Embryonic facial prominence (tissue), 1 donor: ENCODE results near the gene SUPT7L.
"Not testable (repeated sequence)": the region's sequence is repeated elsewhere in the genome, so short reads cannot be mapped to it uniquely, and the experiment has no call there.

Source experiments
- DNase-seq: peaks from one replicate; pipeline ENCODE4 v3.0.0-alpha.2; 2016; ENCODE audit errors: extremely low spot score

SUPT7L gene

GRCh38 chr2:27685577-27685976 lies 22.2 kb upstream of the SUPT7L start:
- DNase-seq, result no peak

- not testable (repeated sequence) for DNase-seq
These were observed 21.6 kb upstream of the SUPT7L start for GRCh38 chr2:27685006-27685405.

- DNase-seq, result peak; percentile 20
These were observed 20.1 kb upstream of the SUPT7L start for GRCh38 chr2:27683390-27684071.

GRCh38 chr2:27682334-27682771 lies 18.9 kb upstream of the SUPT7L start:
- not testable (repeated sequence) for DNase-seq

DNA sequence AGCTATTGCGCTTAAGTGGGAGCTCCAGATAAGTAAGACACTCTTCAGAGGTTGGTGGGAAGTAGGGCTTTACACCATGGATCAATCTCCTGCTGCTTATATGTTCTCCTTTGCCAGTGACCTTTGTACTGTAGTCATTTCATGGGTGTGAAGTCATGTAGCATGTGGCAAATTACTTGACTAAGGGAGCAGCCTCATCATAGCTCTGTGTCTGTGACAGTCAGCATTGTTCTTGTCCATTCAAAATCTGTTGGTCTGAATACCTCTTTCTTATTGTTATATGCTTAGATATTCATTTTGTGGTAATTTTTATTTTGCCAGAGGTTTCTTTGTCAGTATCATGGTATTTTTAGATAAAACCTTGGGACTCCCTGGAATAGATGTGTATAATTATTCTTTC lies 18.4 kb upstream of the SUPT7L start:
- no peak for DNase-seq

GRCh38 chr2:27680571-27680970 lies 17.2 kb upstream of the SUPT7L start:
- DNase-seq, result no peak

- DNase-seq, result no peak
These were observed 9.5 kb upstream of the SUPT7L start for GRCh38 chr2:27672723-27673486.

DNA sequence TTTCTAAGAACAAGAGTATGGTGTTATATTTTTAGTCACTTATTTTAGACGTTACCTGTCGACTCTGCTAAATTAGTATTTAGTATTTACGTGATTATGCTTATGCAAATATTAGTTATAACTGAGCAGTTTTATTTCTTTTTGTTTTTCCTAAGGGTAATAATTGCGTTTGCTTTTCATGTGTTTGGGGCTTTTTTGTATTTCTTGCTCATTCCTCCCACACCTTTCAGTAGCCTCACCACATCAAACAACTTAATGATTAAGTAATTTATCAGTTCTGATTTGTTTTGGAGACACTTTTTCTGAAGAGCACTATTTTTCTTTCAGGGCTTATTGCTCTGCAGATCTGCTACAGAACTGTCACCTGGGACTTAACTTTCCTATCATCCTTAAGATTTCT lies 7.8 kb upstream of the SUPT7L start:
- DNase-seq, result no peak

DNA sequence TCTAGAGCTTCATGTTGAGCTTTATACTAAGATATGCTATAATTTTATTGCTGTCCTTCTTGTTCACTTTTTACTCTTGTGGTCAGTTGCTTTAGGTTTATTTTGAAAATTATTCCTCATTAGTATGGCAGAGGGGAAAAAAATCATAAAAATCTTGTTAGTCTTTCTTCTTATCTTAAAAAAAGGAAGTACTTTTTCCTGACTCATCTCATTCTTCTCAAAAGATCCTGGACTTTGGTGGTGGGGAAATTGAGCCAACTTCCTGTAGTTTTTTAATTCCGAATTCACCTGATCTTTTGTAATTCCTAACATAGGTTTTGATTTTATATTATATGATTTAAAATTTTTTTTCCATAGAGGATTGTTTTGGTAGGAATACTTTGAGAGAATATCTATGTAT lies 4.0 kb upstream of the SUPT7L start:
- no peak for DNase-seq

DNA sequence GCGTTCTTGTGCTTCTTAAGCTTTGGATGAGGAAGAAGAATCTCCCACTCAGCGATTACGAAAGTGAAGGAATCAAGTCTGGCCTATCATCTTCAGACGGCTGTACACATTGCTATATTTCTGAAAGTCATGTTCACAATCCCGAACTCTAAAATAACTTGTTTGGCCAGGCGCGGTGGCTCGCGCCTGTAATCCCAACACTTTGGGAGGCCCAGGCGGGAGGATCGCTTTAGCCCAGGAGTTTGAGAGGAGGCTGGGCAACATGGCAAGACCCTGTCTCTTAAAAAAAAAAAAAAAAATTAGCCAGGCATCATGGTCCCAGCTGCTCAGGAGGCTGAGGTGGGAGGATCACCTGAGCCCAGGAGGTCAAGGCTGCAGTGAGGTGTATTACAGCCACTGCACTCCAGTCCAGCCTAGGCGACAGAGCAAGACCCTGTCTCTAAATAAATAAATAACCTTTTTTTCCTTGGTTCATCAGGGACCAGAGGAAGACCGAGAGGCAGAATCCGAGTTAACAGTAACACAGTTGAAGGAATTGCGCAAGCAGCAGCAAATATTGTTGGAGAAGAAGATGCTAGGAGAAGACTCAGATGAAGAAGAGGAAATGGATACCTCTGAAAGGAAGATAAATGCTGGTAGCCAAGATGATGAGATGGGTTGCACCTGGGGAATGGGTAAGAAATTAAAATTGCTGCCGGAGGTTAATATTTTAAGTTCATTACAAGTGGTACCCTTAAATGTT lies 1.4 kb upstream of the SUPT7L start:
- DNase-seq, result no peak

DNA sequence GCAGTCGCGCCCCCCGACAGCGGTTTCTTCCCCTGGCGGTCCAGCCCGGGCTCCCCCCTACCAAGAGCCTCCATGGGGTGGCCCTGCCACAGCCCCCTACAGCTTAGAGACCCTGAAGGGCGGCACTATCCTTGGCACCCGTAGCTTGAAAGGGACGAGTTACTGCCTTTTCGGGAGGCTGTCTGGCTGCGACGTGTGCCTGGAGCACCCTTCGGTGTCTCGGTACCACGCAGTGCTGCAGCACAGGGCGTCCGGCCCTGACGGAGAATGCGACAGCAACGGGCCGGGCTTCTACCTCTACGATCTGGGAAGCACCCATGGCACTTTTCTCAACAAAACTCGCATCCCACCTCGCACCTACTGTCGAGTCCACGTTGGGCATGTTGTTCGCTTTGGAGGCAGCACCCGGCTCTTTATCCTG lies 750 bp upstream of the SUPT7L start:
- DNase-seq, result no peak

DNA sequence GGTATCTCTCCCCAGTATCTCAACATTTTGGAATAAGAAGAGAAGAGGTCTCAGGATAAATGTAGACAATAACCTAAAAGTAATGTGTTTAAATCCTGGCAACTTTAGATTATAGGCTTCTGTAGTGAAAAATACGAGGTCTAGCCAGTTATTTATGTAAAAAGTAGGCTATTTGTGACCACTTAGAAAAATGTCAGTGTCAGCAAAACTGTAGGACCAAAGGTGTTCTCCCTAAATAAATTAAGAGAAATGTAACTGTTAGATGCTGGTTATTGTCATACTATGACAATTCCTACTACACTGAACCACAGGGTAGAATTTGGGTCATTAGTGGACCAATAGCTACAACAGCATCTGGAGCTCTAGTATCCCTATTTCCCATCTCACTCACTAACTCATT lies 2.0 kb downstream of the SUPT7L start:
- DNase-seq, result no peak

- DNase-seq, result no peak
These were observed 8.1 kb downstream of the SUPT7L start for GRCh38 chr2:27655155-27655951.

DNA sequence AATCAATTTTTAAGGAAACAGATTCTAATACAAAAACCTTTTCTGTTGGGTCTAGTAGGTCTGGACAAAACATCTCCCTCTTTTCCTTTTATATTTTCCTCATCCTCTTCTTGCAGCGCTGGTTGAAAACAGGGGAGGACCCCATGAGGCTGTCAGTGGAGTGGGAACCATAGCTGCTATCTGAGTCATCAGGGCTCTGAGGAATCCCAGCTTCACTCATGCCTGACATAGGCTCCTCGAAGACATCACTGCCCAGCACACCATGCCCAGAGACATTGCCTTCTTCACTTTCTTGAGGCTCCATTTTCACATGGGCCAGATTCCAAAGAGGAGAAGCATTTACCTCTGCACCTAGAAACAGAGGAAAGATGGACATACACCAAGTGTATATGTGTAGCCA lies 10.0 kb downstream of the SUPT7L start:
- DNase-seq, result no peak

GRCh38 chr2:27652790-27653189 lies 10.6 kb downstream of the SUPT7L start:
- DNase-seq, result no peak

DNA sequence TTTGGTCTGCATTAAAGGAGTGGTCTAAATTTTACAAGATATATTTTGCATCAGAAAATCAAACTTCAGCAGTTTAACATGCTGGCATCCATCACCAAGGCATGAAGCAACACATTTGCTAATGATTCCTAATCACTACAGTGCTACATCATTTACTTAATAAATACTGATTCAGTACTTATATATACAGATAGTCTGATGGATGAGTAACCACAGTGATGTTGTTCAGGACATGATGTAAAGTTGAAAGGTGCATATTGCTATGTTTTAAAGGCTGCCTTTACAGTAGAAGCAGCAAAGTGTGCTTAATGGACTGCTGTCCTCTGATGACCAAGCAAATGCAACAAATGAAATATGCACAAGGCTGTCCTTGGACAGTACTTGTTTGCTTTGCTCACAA lies 11.1 kb downstream of the SUPT7L start:
- no peak for DNase-seq

GRCh38 chr2:27651056-27651455 lies 12.4 kb downstream of the SUPT7L start:
- no peak for DNase-seq

DNA sequence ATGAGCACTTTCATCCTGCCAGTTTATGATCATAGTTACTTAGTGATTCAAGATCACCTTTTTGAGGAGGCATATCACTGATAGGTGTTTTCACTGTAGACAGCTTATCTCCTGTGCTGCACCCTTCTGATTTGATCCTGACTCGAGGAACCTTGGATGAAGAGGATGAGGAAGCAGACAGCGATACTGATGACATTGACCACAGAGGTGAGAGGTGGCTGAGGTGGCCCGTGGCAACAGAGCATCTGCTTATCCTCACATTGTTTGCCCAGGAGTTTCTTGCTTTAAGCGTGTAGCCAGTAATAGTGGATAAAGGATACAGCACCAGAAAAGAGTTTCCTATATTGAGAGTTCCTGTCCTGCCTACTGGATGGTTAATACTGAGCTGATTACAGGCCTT lies 15.7 kb downstream of the SUPT7L start:
- DNase-seq, result no peak

GRCh38 chr2:27647289-27647688 lies 16.1 kb downstream of the SUPT7L start:
- no peak for DNase-seq

GRCh38 chr2:27645197-27645596 lies 18.2 kb downstream of the SUPT7L start:
- no peak for DNase-seq

GRCh38 chr2:27640722-27641245 lies 22.6 kb downstream of the SUPT7L start:
- DNase-seq, result no peak

- DNase-seq, result no peak
These were observed 24.7 kb downstream of the SUPT7L start for GRCh38 chr2:27638709-27639108.
